Lower lobe of right lung (tissue), 2 donors: Measurements from ENCODE around the gene LRRC4C. TPM values are rescaled to one million over a fixed set of nuclear protein-coding genes. Genes with fewer than 3 reads are reported as not detected.

Experiments
- ATAC-seq, 2 donors: fragments of 200-7000 bp; cut with Tn5 transposase; one replicate each; pipeline ENCODE4 v1.9.1; 2020 to 2022; ENCODE audit warnings: mild to moderate bottlenecking in 2 of 2, moderate library complexity in 2 of 2
- DNase-seq: peaks from one replicate; pipeline ENCODE4 v3.0.0-alpha.2; 2020
- H3K27ac ChIP-seq: fragments of 200-600 bp; one replicate; pipeline ENCODE4 v1.8.0; 2022
- H3K27me3 ChIP-seq: fragments of 200-600 bp; one replicate; pipeline ENCODE4 v1.8.0; 2022; ENCODE audit warnings: low read depth
- H3K36me3 ChIP-seq: fragments of 200-600 bp; one replicate; pipeline ENCODE4 v1.8.0; 2022; ENCODE audit warnings: mild to moderate bottlenecking
- H3K4me1 ChIP-seq: fragments of 200-600 bp; one replicate; pipeline ENCODE4 v1.8.0; 2022
- H3K4me3 ChIP-seq: fragments of 200-600 bp; one replicate; pipeline ENCODE4 v1.8.0; 2022; ENCODE audit warnings: mild to moderate bottlenecking
- H3K9me3 ChIP-seq: fragments of 200-600 bp; one replicate; pipeline ENCODE4 v1.8.0; 2022
- intact Hi-C: fragments of 100-400 bp; cut with DNase I; formaldehyde crosslinking; loops from one replicate; pipeline ENCODE4 v1.11.0; 2022
- total RNA-seq: library from RNA; stranded (reverse); fragmentation: NEBNext Ultra II Directional; extraction: Animal tissue kit (Norgen Biotek cat#: 25700); gene quantifications from one replicate; pipeline ENCODE4 v1.2.1, GENCODE V29; 2021
- TF ChIP-seq, protein P1 (sequence below): fragments of 200-600 bp; IDR thresholded peaks from one replicate; pipeline ENCODE4 v1.8.0; 2022; ENCODE audit warnings: antibody characterized with exemption, mild to moderate bottlenecking
- donor health status: DM: no; HTN: yes; CAD: no; lungs with severe emphysema.

The LRRC4C gene
- total RNA-seq, 1 donor from 2014 or later: 0.86 TPM

DNA sequence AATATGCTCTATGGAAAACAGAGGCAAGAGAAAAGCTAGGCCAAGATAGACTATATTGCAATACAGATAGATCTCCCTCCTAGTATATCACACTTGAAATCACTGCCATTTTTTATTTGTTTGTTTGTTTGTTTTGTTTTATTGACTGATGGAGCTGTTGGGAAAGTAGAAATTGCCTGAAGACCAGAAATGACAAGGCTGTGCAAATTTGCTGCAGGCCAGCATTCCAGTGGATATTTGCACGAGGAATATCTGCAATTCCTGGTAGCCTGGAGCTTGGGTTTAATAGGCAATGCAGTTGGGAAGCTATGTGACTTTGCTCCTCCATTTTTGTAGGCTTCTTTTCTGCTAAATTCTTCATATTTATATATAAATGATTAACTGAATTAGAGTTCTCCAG, 991.7 kb downstream of the LRRC4C start:
- Histone ChIP-seq H3K4me1 (no peaks in the 10 kb centered on the region), H3K27ac (no peak overlapping the region), H3K27me3 (no peaks in the 10 kb centered on the region), H3K36me3 (no peaks in the 10 kb centered on the region), H3K9me3 (no peaks in the 10 kb centered on the region), H3K4me3 (no peak overlapping the region)
- DNase-seq (no peak), ATAC-seq (no peak)
- TF ChIP-seq, protein P1, sequence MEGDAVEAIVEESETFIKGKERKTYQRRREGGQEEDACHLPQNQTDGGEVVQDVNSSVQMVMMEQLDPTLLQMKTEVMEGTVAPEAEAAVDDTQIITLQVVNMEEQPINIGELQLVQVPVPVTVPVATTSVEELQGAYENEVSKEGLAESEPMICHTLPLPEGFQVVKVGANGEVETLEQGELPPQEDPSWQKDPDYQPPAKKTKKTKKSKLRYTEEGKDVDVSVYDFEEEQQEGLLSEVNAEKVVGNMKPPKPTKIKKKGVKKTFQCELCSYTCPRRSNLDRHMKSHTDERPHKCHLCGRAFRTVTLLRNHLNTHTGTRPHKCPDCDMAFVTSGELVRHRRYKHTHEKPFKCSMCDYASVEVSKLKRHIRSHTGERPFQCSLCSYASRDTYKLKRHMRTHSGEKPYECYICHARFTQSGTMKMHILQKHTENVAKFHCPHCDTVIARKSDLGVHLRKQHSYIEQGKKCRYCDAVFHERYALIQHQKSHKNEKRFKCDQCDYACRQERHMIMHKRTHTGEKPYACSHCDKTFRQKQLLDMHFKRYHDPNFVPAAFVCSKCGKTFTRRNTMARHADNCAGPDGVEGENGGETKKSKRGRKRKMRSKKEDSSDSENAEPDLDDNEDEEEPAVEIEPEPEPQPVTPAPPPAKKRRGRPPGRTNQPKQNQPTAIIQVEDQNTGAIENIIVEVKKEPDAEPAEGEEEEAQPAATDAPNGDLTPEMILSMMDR: no peak
- intact Hi-C loops: no loop called here

DNA sequence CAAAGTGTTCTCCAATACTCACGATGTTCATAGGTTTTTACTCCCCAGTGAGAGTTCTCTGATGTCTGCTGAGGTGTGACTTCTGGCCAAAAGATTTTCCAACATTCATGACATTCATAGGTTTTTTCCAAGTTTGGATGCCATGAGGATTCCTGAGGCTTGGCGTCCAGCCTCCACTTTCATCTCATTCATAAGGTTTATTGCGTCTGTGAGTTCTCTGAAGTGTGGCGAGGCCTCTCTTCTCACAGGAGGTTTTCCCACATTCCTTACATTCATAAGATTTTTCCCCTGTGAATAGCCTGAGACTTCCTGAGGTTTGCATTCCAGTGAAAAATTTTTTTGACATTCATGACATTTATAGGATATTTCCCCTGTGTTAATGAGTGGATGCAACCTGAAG, 1014.1 kb downstream of the LRRC4C start:
- H3K27me3 ChIP-seq: no peaks in the 10 kb centered on the region
- intact Hi-C loops: no loop called here

DNA sequence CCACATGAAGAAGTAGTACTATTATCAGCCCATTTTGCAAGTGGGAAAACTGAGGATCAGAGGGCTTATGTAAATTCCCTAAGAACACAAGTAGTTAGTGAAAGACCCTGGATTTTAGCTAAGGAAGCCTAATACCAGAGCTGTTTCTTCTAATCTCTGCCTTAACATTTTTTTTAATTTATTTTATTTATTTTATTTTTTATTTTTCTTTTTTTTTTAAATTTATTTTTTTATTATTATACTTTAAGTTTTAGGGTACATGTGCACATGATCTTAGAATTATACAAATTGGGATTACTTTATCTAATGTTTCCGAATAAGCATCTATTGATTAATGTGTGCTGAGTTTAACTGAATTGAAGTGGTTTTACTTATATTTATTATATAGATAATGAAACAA, 1015.3 kb downstream of the LRRC4C start:
- DNase-seq: no peak
- no peaks in the 10 kb centered on the region for H3K36me3 ChIP-seq
- H3K27ac ChIP-seq: no peak overlapping the region
- no peak overlapping the region for H3K4me3 ChIP-seq
- TF ChIP-seq, protein P1: no peak
- no peaks in the 10 kb centered on the region for H3K27me3 ChIP-seq
- intact Hi-C loops: no loop called here
- no peak for ATAC-seq
- peaks cover 14% of the 10 kb centered on the region for H3K9me3 ChIP-seq
- no peaks in the 10 kb centered on the region for H3K4me1 ChIP-seq

More for the DNA sequence above, 1014.1 kb downstream of the LRRC4C start:
- ATAC-seq (no peak), DNase-seq (no peak)
- no peaks in the 10 kb centered on the region for H3K36me3 ChIP-seq
- no peak overlapping the region for H3K27ac ChIP-seq
- peaks cover 14% of the 10 kb centered on the region for H3K9me3 ChIP-seq
- no peaks in the 10 kb centered on the region for H3K4me1 ChIP-seq
- no peak overlapping the region for H3K4me3 ChIP-seq
- TF ChIP-seq, protein P1: no peak

DNA sequence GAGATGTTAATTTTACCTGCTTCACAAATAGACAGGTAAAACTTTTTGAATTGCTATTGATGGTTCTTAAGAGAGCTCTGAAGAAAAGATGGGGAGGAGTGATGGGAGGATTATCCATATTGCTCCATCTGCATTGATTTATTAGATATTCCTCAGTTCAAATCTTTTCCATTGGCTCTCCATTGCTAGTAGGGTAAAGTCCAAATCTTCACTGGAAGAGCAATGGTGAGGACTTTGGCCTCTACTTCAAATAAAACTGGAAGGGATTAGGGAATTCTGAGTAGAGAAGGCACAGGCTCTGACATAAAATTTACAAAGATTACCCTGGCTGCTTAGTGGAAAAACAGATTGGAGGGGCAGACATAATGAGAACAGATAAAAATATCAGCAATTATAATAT, 1024.1 kb downstream of the LRRC4C start:
- ATAC-seq: no peak
- no peak overlapping the region for H3K4me3 ChIP-seq
- intact Hi-C loops: no loop called here
- H3K27me3 ChIP-seq: no peaks in the 10 kb centered on the region
- no peak overlapping the region for H3K27ac ChIP-seq
- no peaks in the 10 kb centered on the region for H3K36me3 ChIP-seq
- no peaks in the 10 kb centered on the region for H3K9me3 ChIP-seq
- H3K4me1 ChIP-seq: no peaks in the 10 kb centered on the region
- DNase-seq: no peak
- TF ChIP-seq, protein P1: no peak

DNA sequence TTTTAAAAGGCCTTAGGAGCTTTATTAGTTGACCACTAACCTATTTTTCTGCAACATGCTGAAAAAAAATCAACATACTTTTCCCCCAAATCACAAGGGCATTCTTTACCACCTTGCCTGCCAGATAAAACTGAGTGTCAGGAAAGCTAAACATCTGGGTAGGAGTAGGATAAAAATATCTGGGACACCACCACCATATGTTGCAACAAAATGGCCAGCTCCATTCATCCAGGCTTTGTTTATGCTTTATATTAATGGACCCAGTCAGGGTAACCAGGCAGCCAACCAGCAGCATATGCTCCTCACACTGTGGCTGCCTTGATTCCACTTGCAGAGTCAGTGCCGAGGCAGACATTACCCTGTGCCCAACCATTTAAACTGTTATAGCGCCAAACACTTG, 1024.5 kb downstream of the LRRC4C start:
- Histone ChIP-seq H3K27me3 (no peaks in the 10 kb centered on the region), H3K27ac (no peak overlapping the region), H3K36me3 (no peaks in the 10 kb centered on the region), H3K4me3 (no peak overlapping the region), H3K9me3 (no peaks in the 10 kb centered on the region), H3K4me1 (no peaks in the 10 kb centered on the region)
- TF ChIP-seq, protein P1: no peak
- intact Hi-C loops: no loop called here
- DNase-seq: no peak
- no peak for ATAC-seq

DNA sequence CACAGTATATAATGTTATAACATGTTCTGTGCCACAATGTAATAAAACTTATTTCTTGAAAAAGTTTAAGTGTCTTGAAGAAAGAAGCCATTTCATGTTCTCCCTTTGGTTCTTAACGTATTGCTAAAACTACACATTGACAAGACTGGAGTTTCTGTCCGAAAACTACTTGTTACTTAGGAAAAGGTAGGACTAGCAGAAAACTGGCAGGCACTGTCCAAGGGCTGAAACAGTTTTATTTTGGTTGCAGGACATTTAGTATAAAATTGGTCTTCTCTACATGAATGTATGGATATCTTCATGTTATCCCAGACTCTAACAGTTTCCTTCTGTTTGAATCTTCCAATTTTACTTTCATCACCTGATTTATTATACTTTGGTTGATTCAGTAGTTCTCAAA, 1027.1 kb downstream of the LRRC4C start:
- H3K27me3 ChIP-seq: no peaks in the 10 kb centered on the region
- no peak for ATAC-seq
- no peaks in the 10 kb centered on the region for H3K9me3 ChIP-seq
- TF ChIP-seq, protein P1: no peak
- intact Hi-C loops: no loop called here
- DNase-seq: no peak
- no peaks in the 10 kb centered on the region for H3K36me3 ChIP-seq
- H3K27ac ChIP-seq: no peak overlapping the region
- H3K4me3 ChIP-seq: no peak overlapping the region
- H3K4me1 ChIP-seq: no peaks in the 10 kb centered on the region
